Cardiac muscle cell (in vitro differentiated cells and primary cell): ENCODE results near the gene SFI1. TPM values are rescaled to one million over a fixed set of nuclear protein-coding genes. Genes with fewer than 3 reads are reported as not detected.
"Not testable (repeated sequence)": the region's sequence is repeated elsewhere in the genome, so short reads cannot be mapped to it uniquely, and the experiment has no call there.

Source experiments
- DNase-seq, 2 donors: peaks; one replicate each; pipeline versions ENCODE4 v3.0.0 to v3.0.0-alpha.2; 2010 to 2017; ENCODE audit warnings: low read depth in 1 of 2, low spot score in 1 of 2
- H3K27ac ChIP-seq: fragments of 200-600 bp; sonication (generic); 2 replicates; pipeline ENCODE4 v1.5.1; 2016
- H3K27me3 ChIP-seq: fragments of 200-600 bp; sonication (generic); 2 replicates; pipeline ENCODE4 v1.6.0; 2016; ENCODE audit warnings: control low read depth
- H3K36me3 ChIP-seq: fragments of 200-600 bp; sonication (generic); 2 replicates; pipeline ENCODE4 v1.5.1; 2016; ENCODE audit warnings: control low read depth
- H3K4me1 ChIP-seq: fragments of 200-600 bp; sonication (generic); 2 replicates; pipeline ENCODE4 v1.8.1; 2017; ENCODE audit warnings: low read depth, mild to moderate bottlenecking, mixed run types
- H3K4me3 ChIP-seq: fragments of 200-600 bp; sonication (generic); 2 replicates; pipeline ENCODE4 v1.5.1; 2016; ENCODE audit warnings: mild to moderate bottlenecking
- H3K9me3 ChIP-seq: fragments of 200-600 bp; sonication (generic); 2 replicates; pipeline ENCODE4 v1.5.1; 2017; ENCODE audit warnings: low read depth, mild to moderate bottlenecking, control low read depth
- polyA plus RNA-seq: library from polyadenylated mRNA; unstranded; fragments of >200 nt; fragmentation: Nextera tagmentation; extraction: Ambion mirVana; gene quantifications from 2 replicates; pipeline ENCODE4 v1.2.1, GENCODE V29; 2016
- total RNA-seq: library from RNA; depleted of rRNA; stranded (reverse); fragments of >200 nt; gene quantifications from 2 replicates; pipeline ENCODE4 v1.2.3, GENCODE V29; 2016
- TF ChIP-seq, protein P1 (sequence below): IDR thresholded peaks from 2 replicates; pipeline ENCODE4 v1.5.1; 2012; ENCODE audit warnings: low read depth, mild to moderate bottlenecking, low read length

The SFI1 gene
- total and polyA plus RNA-seq, 2 experiments from 2014 or later: 13.6 to 23.8 TPM

DNA sequence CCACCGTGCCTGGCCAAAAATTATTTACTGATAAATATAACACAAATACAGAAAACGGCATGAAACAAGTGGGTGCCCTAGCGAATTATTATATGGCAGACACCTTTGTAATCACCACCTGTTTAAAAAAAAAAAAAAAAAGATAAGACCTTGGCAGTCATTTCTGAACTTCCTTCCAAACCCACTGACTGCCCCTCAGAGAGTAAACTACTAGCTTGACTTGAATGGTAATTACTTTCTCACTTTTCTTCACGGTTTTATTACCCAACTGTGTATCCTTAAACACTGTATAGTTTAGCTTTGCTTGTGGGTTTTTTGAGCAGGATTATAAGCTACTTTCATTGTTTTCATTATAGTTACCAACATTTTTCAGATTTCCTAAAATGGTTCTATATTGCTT lies 23.7 kb downstream of the SFI1 start:
- TF ChIP-seq, protein P1, sequence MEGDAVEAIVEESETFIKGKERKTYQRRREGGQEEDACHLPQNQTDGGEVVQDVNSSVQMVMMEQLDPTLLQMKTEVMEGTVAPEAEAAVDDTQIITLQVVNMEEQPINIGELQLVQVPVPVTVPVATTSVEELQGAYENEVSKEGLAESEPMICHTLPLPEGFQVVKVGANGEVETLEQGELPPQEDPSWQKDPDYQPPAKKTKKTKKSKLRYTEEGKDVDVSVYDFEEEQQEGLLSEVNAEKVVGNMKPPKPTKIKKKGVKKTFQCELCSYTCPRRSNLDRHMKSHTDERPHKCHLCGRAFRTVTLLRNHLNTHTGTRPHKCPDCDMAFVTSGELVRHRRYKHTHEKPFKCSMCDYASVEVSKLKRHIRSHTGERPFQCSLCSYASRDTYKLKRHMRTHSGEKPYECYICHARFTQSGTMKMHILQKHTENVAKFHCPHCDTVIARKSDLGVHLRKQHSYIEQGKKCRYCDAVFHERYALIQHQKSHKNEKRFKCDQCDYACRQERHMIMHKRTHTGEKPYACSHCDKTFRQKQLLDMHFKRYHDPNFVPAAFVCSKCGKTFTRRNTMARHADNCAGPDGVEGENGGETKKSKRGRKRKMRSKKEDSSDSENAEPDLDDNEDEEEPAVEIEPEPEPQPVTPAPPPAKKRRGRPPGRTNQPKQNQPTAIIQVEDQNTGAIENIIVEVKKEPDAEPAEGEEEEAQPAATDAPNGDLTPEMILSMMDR: no peak
- no peak overlapping the region for H3K4me3 ChIP-seq
- no peaks in the 10 kb centered on the region for H3K36me3 ChIP-seq
- no peak for DNase-seq
- no peaks in the 10 kb centered on the region for H3K9me3 ChIP-seq
- no peaks in the 10 kb centered on the region for H3K4me1 ChIP-seq
- no peak overlapping the region for H3K27ac ChIP-seq
- H3K27me3 ChIP-seq: no peaks in the 10 kb centered on the region

DNA sequence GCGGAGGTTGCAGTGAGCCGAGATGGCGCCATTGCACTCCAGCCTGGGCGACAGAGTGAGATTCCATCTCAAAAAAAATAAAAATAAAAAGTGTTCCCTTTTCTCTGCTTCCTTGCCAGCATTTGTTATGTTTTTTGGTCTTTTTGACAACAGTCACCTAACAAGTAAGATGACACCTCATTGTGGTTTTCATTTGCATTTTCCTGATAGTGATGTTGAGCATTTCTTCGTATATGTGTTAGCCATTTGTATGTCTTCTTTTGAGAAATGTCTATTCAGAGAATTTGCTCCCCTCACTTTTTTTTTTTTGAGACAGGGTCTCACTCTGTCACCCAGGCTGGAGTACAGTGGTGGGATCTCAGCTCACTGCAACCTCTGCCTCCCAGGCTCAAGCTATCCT lies 27.8 kb downstream of the SFI1 start:
- DNase-seq, H3K4me1 ChIP-seq, H3K27ac ChIP-seq, H3K36me3 ChIP-seq, H3K27me3 ChIP-seq, H3K4me3 ChIP-seq, H3K9me3 ChIP-seq: not testable (repeated sequence)

DNA sequence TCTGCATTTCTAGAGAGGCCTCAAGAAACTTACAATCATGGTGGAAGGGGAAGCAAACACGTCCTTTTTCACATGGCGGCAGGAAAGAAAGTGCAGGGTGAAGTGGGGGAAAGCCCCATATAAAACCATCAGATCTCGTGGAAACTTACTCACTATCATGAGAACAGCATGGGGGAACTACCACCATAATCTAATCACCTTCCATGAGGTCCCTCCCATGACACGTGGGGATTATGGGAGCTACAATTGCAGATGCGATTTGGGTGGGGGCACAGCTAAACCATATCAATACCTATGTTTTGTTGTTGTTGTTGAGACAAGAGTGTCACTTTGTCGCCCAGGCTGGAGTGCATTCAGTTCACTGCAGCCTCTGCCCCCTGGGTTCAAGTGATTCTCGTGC lies 29.9 kb downstream of the SFI1 start:
- Histone ChIP-seq H3K4me3 (no peak overlapping the region), H3K36me3 (no peaks in the 10 kb centered on the region), H3K27ac (no peak overlapping the region), H3K4me1 (no peaks in the 10 kb centered on the region), H3K9me3 (no peaks in the 10 kb centered on the region), H3K27me3 (no peaks in the 10 kb centered on the region)
- TF ChIP-seq, protein P1: no peak
- DNase-seq: no peak

DNA sequence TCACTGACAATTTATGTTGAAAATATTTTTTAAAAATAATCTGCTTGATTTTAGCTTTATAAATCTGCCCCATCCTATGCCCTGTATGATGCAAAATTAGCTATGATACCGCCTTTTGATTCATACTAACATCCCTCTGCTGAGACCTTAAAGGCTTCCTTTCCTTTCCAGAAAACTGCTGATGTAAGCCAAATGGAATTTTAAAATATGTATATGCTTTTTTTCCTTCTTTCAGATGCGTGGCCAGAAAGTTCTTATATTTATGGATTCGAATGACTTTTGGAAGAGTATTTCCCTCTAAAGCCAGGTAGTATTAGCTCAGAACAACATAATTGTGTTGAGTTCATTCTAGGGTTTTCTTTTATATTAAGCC lies 34.5 kb downstream of the SFI1 start:
- H3K9me3 ChIP-seq: no peaks in the 10 kb centered on the region
- no peak overlapping the region for H3K4me3 ChIP-seq
- DNase-seq: peak in 1 of 2 donors; percentile 59
- H3K36me3 ChIP-seq: no peaks in the 10 kb centered on the region
- no peak overlapping the region for H3K27ac ChIP-seq
- H3K4me1 ChIP-seq: no peaks in the 10 kb centered on the region
- TF ChIP-seq, protein P1: no peak
- no peaks in the 10 kb centered on the region for H3K27me3 ChIP-seq

DNA sequence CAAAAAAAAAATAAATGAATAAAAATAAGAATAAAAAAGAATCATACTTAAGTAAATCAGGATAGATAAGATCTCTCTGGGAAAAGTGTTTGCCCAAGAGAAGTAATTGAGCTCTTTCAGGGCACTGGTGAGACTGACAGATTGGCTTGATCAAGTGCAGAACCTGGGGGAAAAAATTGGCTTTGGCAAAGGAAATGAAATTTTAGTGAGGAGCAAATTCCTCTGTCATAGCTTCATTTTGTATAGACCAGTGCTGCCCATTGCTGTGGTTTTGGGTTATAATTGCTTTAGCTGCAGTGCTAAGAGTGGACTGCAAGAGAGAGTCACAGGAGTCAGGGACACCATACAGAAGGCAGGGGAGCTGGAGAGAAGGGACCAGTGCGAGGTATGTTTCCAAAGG lies 35.7 kb downstream of the SFI1 start:
- peak in 1 of 2 donors; percentile 9 for DNase-seq
- H3K27me3 ChIP-seq: no peaks in the 10 kb centered on the region
- H3K4me3 ChIP-seq: no peak overlapping the region
- TF ChIP-seq, protein P1: no peak
- H3K9me3 ChIP-seq: no peaks in the 10 kb centered on the region
- H3K36me3 ChIP-seq: no peaks in the 10 kb centered on the region
- no peak overlapping the region for H3K27ac ChIP-seq
- peaks cover 2% of the 10 kb centered on the region for H3K4me1 ChIP-seq

DNA sequence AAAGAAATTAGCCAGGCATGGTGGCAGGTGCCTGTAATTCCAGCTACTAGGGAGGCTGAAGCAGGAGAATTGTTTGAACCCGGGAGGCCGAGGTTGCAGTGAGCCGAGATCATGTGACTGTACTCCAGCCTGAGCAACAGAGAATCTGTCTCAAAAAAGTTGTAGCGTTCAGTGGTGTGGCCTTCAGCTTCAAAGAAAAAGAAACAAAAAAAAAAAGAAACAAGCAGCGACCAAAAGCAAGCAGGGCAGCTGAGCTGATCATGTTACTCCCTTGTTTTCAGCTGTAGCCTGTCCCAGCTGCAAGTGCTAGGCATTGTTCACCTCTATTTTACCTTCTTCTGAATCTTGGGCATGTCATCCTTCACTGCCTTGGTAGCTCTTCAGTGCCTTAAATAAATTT lies 37.0 kb downstream of the SFI1 start:
- Histone ChIP-seq H3K27me3 (no peaks in the 10 kb centered on the region), H3K9me3 (no peaks in the 10 kb centered on the region), H3K4me3 (no peak overlapping the region), H3K27ac (no peak overlapping the region), H3K36me3 (no peaks in the 10 kb centered on the region), H3K4me1 (peaks cover 4% of the 10 kb centered on the region)
- TF ChIP-seq, protein P1: no peak
- no peak for DNase-seq
